GM20431 (cell line): ENCODE results near the gene ATP7B.

Experiments
- in situ Hi-C: fragments of 300-500 bp; cut with MseI, MboI; formaldehyde crosslinking; loops from one replicate; pipeline ENCODE4 v1.15.0; 2020; ENCODE audit warnings: low sequenced_read_pairs; ENCODE audit not compliant: unreplicated experiment

The ATP7B gene

GRCh38 chr13:51981355-51981754 lies 29.9 kb downstream of the ATP7B start:
- in situ Hi-C loops = no loop called here

- in situ Hi-C loops = no loop called here
Measured at GRCh38 chr13:51980908-51981307, 30.3 kb downstream of the ATP7B start.

- in situ Hi-C loops = no loop called here
Measured at GRCh38 chr13:51978796-51979556, 32.3 kb downstream of the ATP7B start.

GRCh38 chr13:51977625-51978024 lies 33.6 kb downstream of the ATP7B start:
- in situ Hi-C loops = no loop called here

GRCh38 chr13:51976890-51977289 lies 34.4 kb downstream of the ATP7B start:
- in situ Hi-C loops = no loop called here

- in situ Hi-C loops = no loop called here
Measured at GRCh38 chr13:51976423-51976822, 34.8 kb downstream of the ATP7B start.

GRCh38 chr13:51974482-51974881 lies 36.8 kb downstream of the ATP7B start:
- in situ Hi-C loops = no loop called here

- in situ Hi-C loops = no loop called here
Measured at GRCh38 chr13:51971520-51972426, 39.5 kb downstream of the ATP7B start.

- in situ Hi-C loops = no loop called here
Measured at GRCh38 chr13:51970349-51970748, 40.9 kb downstream of the ATP7B start.

GRCh38 chr13:51967482-51968446 lies 43.5 kb downstream of the ATP7B start:
- in situ Hi-C loops = no loop called here

GRCh38 chr13:51966186-51966585 lies 45.1 kb downstream of the ATP7B start:
- in situ Hi-C loops = no loop called here

- in situ Hi-C loops = no loop called here
Measured at GRCh38 chr13:51961493-51962403, 49.5 kb downstream of the ATP7B start.

- in situ Hi-C loops = no loop called here
Measured at GRCh38 chr13:51960766-51961165, 50.5 kb downstream of the ATP7B start.

GRCh38 chr13:51959773-51960172 lies 51.5 kb downstream of the ATP7B start:
- in situ Hi-C loops = no loop called here

GRCh38 chr13:51958217-51958547 lies 53.1 kb downstream of the ATP7B start:
- in situ Hi-C loops = no loop called here

GRCh38 chr13:51957377-51958216 lies 53.7 kb downstream of the ATP7B start:
- in situ Hi-C loops = no loop called here

- in situ Hi-C loops = no loop called here
Measured at GRCh38 chr13:51956717-51957116, 54.5 kb downstream of the ATP7B start.

- in situ Hi-C loops = no loop called here
Measured at GRCh38 chr13:51955816-51956603, 55.2 kb downstream of the ATP7B start.
